SH-SY5Y (cell line): ENCODE data around the gene WWOX.

ENCODE experiments used
- GATA2 ChIP-seq: IDR thresholded peaks from 2 replicates; pipeline ENCODE4 v1.6.1; 2011; ENCODE audit warnings: mild to moderate bottlenecking, low read depth, low read length
- GATA3 ChIP-seq: IDR thresholded peaks from 2 replicates; pipeline ENCODE4 v1.6.1; 2011; ENCODE audit warnings: low read depth, mild to moderate bottlenecking, low read length, moderate library complexity

DNA sequence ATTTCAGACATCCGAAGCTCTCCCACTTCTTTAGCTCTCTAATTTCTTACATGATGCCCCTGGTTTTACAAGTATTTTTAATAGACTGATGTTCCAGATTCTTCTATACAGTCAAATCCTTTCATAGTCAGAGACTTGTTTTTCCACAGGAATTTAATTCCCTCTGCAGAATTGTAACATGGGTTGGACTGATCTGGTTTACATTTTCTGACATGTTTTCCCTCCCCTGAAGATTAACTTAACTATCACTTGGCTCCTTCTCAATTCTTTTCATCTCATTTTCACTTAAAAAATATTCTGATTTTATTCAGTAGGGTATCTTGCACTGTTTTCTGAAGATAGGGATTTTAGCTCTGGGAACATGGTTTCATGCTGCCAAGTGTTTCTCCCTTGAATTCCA, 1148.9 kb downstream of the WWOX start:
- TF ChIP-seq GATA3 (no peak), GATA2 (no peak)
